ENCODE results near the gene CAMK1G.

Gene CAMK1G

DNA sequence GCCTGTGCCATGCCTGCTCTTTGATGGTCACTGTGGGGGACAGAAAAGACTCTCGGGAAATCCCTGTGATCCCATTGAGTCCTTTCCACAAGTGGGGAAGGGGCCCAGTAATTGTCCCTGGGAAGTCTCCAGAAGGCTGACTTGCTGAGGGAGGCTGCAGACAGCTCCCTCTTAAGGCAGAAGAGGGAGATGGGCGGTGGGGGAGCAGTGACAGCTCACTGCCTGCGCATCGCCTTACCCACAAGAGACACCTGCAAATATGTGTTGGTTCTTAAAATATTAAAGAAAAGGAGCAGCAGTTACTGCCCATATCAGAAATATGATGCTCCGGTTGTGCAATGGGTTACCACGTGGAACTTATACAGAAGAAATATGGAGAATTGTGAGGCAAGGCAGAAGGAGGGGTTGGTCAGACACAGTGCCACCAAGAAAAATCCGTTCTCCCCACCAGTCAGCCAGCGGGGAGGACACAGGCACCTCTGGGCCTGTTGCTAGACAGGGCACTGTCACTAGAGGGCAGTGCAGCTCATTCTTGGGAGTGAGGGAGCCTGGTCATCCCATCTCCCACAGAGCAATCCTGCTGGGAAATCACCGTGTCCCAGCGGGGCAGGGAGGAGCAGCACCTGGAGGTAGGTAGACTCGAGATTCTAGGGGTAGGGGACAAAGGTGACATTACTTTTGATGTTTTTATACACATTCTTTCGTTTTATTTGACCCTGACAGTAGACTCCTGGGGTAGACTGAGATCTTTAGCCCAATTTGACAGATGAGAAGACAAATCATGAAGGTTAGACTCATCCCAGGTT is 6.9 kb upstream of the CAMK1G start:
- TF ChIP-seq, protein P1, sequence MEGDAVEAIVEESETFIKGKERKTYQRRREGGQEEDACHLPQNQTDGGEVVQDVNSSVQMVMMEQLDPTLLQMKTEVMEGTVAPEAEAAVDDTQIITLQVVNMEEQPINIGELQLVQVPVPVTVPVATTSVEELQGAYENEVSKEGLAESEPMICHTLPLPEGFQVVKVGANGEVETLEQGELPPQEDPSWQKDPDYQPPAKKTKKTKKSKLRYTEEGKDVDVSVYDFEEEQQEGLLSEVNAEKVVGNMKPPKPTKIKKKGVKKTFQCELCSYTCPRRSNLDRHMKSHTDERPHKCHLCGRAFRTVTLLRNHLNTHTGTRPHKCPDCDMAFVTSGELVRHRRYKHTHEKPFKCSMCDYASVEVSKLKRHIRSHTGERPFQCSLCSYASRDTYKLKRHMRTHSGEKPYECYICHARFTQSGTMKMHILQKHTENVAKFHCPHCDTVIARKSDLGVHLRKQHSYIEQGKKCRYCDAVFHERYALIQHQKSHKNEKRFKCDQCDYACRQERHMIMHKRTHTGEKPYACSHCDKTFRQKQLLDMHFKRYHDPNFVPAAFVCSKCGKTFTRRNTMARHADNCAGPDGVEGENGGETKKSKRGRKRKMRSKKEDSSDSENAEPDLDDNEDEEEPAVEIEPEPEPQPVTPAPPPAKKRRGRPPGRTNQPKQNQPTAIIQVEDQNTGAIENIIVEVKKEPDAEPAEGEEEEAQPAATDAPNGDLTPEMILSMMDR (IDR thresholded peaks at IDR 0.05; ENCODE audit: low read depth, low read length), result peak; percentile 97
- H3K4me3 ChIP-seq (replicated peaks in 1 of 2; ENCODE audit: low read depth in 2 of 2, low read length in 2 of 2), result no peak overlapping the region
- DNase-seq (ENCODE audit: low read depth in 2 of 2), result peak; percentile 71 to 75

DNA sequence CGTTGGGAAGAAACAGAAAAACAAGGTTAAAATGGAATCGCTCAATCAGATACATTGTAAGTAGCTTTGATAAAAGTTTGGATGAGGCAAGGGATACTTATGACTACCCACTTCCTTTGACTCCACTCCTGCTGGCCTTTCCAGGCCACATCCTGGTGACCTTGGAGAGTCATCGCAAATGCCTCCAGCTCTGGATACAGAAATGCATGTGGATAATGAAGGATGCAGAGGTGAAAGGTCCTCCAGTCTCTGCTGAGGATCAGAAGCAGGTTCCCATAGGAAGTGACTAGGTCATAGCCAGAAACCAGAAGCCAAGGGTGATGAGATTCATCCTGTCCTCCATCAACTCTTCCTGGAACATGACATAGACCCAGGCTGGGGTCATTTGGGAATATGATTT is 6.2 kb upstream of the CAMK1G start:
- TF ChIP-seq, protein P1 (IDR thresholded peaks at IDR 0.05; ENCODE audit: low read depth, low read length), result no peak
- peak in 1 of 2 donors; percentile 38 for DNase-seq (ENCODE audit: low read depth in 2 of 2)
- H3K4me3 ChIP-seq (replicated peaks in 1 of 2; ENCODE audit: low read depth in 2 of 2, low read length in 2 of 2), result no peak overlapping the region

DNA sequence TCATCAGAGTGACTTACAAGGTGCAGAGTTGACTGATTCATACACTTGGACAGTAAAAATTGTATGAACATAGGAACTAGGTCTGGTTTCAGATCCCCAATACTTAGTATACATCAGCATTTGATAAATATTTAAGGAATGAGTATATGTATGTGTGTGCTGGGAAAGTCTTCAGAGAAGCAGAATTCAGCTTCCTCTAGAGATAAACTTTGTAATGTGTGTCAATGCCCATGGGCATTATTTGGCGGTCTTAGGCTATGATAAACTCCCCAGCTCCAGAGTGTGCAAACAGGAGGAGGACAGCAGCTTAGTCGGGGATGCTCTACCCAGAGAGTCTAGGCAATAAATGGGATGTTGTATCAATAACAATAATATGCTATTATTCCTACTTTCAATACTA is 2.9 kb upstream of the CAMK1G start:
- DNase-seq (ENCODE audit: low read depth in 2 of 2), result peak in 1 of 2 donors; percentile 29
- TF ChIP-seq, protein P1 (IDR thresholded peaks at IDR 0.05; ENCODE audit: low read depth, low read length), result no peak
- no peak overlapping the region for H3K4me3 ChIP-seq (replicated peaks in 1 of 2; ENCODE audit: low read depth in 2 of 2, low read length in 2 of 2)

DNA sequence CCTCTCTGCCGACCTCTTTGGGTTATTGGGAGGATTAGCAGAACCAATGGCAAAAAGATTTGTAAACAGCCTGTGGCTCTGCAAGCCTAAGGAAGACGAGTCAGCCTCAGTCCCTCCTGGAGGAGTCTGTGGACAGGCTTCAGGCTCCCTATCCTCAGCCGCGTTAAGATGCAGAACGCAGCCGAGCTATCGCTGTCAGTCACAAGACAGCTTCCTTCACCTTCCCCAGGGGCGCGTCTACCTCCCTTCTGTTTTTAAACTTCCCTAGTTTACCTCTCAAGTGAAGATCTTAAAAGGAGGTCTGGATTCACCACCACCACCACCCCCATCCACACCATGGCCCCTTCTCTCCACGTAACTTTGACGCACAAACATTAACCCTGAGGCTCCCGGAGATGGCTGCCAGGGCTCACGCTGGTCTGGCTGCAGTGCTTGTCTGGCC is 738 bp downstream of the CAMK1G start:
- TF ChIP-seq, protein P1 (IDR thresholded peaks at IDR 0.05; ENCODE audit: low read depth, low read length), result no peak
- H3K4me3 ChIP-seq (replicated peaks in 1 of 2; ENCODE audit: low read depth in 2 of 2, low read length in 2 of 2), result no peak overlapping the region
- no peak for DNase-seq (ENCODE audit: low read depth in 2 of 2)

DNA sequence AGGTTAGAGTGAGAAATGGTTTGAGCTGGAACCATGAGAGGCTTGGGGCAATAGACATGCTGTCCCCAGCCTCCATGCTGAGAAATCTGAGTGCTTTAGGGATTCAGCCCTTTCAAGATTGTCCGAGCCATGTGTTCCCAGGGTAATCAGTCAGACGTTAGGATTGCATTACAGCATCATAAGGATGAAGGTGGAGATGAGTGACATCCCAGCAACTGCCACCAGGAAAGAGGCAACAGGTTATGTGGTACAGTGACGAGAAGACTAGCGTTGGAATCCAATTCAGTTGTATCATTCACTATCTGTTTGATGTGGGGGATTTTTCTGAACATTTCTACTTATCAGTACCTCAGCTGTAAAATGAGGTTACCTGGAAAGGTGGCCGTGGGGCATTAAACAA is 1.7 kb downstream of the CAMK1G start:
- TF ChIP-seq, protein P1 (IDR thresholded peaks at IDR 0.05; ENCODE audit: low read depth, low read length), result no peak
- no peak overlapping the region for H3K4me3 ChIP-seq (replicated peaks in 1 of 2; ENCODE audit: low read depth in 2 of 2, low read length in 2 of 2)
- no peak for DNase-seq (ENCODE audit: low read depth in 2 of 2)

DNA sequence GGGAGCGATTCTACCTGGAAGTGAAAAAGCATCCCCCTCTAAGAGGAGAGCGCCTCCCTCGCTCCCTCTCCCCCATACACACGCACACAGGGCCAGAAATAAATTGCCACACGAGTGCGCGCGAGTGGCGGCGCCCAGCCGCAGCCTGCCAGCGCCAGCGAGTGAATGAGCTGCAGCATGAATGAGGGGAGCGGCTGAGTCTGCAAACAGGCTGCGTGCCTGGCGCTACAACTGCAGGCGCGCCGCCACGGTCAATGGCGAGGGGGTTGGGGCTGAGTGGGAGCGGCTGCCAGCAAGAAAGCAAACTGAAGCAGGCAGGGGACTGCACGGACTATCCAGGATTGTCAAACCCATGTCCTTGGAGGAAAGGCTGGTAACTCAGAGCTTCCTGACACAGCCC is 2.2 kb downstream of the CAMK1G start:
- peak; percentile 19 to 51 for DNase-seq (ENCODE audit: low read depth in 2 of 2)
- H3K4me3 ChIP-seq (replicated peaks in 1 of 2; ENCODE audit: low read depth in 2 of 2, low read length in 2 of 2), result no peak overlapping the region
- TF ChIP-seq, protein P1 (IDR thresholded peaks at IDR 0.05; ENCODE audit: low read depth, low read length), result no peak

All from cardiac fibroblast (primary cell).